K562 (cell line): Measurements from ENCODE around the gene SSBP1. TPM values are rescaled to one million over a fixed set of nuclear protein-coding genes. Genes with fewer than 3 reads are reported as not detected.

Experiments
- ATAC-seq: fragments of 200-7000 bp; cut with Tn5 transposase; 3 replicates; pipeline ENCODE4 v1.9.1; 2020; ENCODE audit warnings: moderate library complexity
- BruUV-seq: library from RNA; stranded (reverse); fragments of 400-500 nt; replicated peaks from 2 replicates; lab custom pipeline; 2021; lab: Mats Ljungman, UMichigan
- CTCF ChIA-PET: fragments of 300-600 bp; formaldehyde crosslinking; extraction: SDS; loops from one replicate; lab custom pipeline; 2021; ENCODE audit warnings: low intra/inter-chr PET ratio; lab: Yijun Ruan, JAX
- POLR2A ChIA-PET: fragments of 300-600, 350-650 bp; sonication (Branson Sonifier 250); formaldehyde crosslinking; extraction: SDS; loops from one replicate; lab custom pipeline; 2021; ENCODE audit warnings: antibody characterized with exemption, inconsistent platforms; lab: Yijun Ruan, JAX
- DNase-seq, 4 experiments: peaks; one replicate each; pipeline versions ENCODE4 v3.0.0 to v3.0.0-alpha.2; 2011 to 2018; ENCODE audit warnings: low spot score in 3 of 4, mixed read lengths in 3 of 4; ENCODE audit errors: extremely low read depth in 1 of 4
- FAIRE-seq: peaks from 2 replicates; lab custom pipeline; 2011; peaks lifted over from hg19 to GRCh38; lab: Jason Lieb, UNC
- H2AFZ ChIP-seq: 2 replicates; pipeline ENCODE4 v1.6.0; 2011; ENCODE audit warnings: low read depth, low read length, control low read depth, inconsistent platforms
- H3K27ac ChIP-seq: fragments of 200-600 bp; 3 replicates; pipeline ENCODE4 v1.8.0; 2011; ENCODE audit warnings: low read depth, mild to moderate bottlenecking, control low read depth, inconsistent platforms, low read length, moderate library complexity, mixed read lengths; ENCODE audit errors: extremely low read depth
- H3K27me3 ChIP-seq, 2 experiments: fragments of 300-600 bp in 1 of 2; 2 replicates in 1 of 2; 3 replicates in 1 of 2; pipeline versions ENCODE4 v1.6.0 to v1.8.0; 2011; ENCODE audit warnings: inconsistent platforms in 2 of 2, low read length in 2 of 2, mild to moderate bottlenecking in 1 of 2, mixed read lengths in 1 of 2, moderate library complexity in 1 of 2; ENCODE audit not compliant: control insufficient read depth in 2 of 2, insufficient read depth in 2 of 2
- H3K36me3 ChIP-seq: fragments of 300-600 bp; 3 replicates; pipeline ENCODE4 v1.8.0; 2011; ENCODE audit warnings: mild to moderate bottlenecking, low read length, inconsistent platforms; ENCODE audit not compliant: control insufficient read depth, insufficient read depth
- H3K4me1 ChIP-seq, 2 experiments: fragments of 200-600 bp in 1 of 2; replicated peaks in 1 of 2; 2 replicates in 1 of 2; 3 replicates in 1 of 2; pipeline versions ENCODE4 v1.5.1 to v1.8.0; 2011; ENCODE audit warnings: inconsistent platforms in 2 of 2, low read length in 2 of 2, mild to moderate bottlenecking in 1 of 2, mixed read lengths in 1 of 2, moderate library complexity in 1 of 2; ENCODE audit not compliant: control insufficient read depth in 2 of 2, insufficient read depth in 2 of 2
- H3K4me2 ChIP-seq: 2 replicates; pipeline ENCODE4 v1.6.1; 2011; ENCODE audit warnings: low read length, control low read depth, inconsistent platforms, mixed read lengths; ENCODE audit not compliant: insufficient read depth
- H3K4me3 ChIP-seq: fragments of 200-600 bp; sonication (generic), shearing (Covaris generic); 2 replicates; pipeline ENCODE4 v1.5.1; 2016; ENCODE audit warnings: control low read depth, inconsistent platforms
- H3K79me2 ChIP-seq: fragments of 200-600 bp; 3 replicates; pipeline ENCODE4 v1.8.0; 2011; ENCODE audit warnings: low read length, inconsistent platforms; ENCODE audit not compliant: control insufficient read depth, insufficient read depth
- H3K9ac ChIP-seq, 2 experiments: 2 replicates each; pipeline versions ENCODE4 v1.6.0 to v1.6.1; 2011; ENCODE audit warnings: low read depth in 2 of 2, low read length in 2 of 2, control low read depth in 1 of 2, inconsistent platforms in 1 of 2, mild to moderate bottlenecking in 1 of 2, mixed read lengths in 1 of 2; ENCODE audit not compliant: insufficient read depth in 1 of 2
- H3K9me1 ChIP-seq: one replicate; pipeline ENCODE4 v1.6.0; 2011; ENCODE audit warnings: inconsistent platforms, mild to moderate bottlenecking, low read length, moderate library complexity; ENCODE audit not compliant: control insufficient read depth, insufficient read depth
- H3K9me3 ChIP-seq: replicated peaks from 2 replicates; pipeline ENCODE4 v1.5.1; 2011; ENCODE audit warnings: low read depth, low read length, inconsistent platforms; ENCODE audit not compliant: control insufficient read depth, insufficient read depth
- H4K20me1 ChIP-seq: replicated peaks from 2 replicates; pipeline ENCODE4 v1.6.1; 2011; ENCODE audit warnings: low read length, inconsistent platforms, mixed read lengths; ENCODE audit not compliant: control insufficient read depth, insufficient read depth
- BCOR ChIP-seq: fragments of 450-650 bp; IDR thresholded peaks from 2 replicates; pipeline ENCODE4 v1.6.1; 2016
- CCNT2 ChIP-seq: IDR thresholded peaks from 2 replicates; pipeline ENCODE4 v1.6.1; 2011; ENCODE audit warnings: borderline replicate concordance, low read depth, mild to moderate bottlenecking, moderate library complexity, mixed read lengths, low read length; ENCODE audit not compliant: insufficient read length; ENCODE audit errors: extremely low read depth
- HMGN3 ChIP-seq: IDR thresholded peaks from 2 replicates; pipeline ENCODE4 v1.6.1; 2011; ENCODE audit warnings: borderline replicate concordance, low read depth, mild to moderate bottlenecking, mixed read lengths, low read length; ENCODE audit not compliant: insufficient read length; ENCODE audit errors: extremely low read depth
- NR1H2 ChIP-seq: sonication (generic); formaldehyde crosslinking; IDR thresholded peaks from 2 replicates; pipeline ENCODE4 v1.4.0; 2020; ENCODE audit warnings: mild to moderate bottlenecking, missing genetic modification reagents
- ZNF12 ChIP-seq: sonication (generic); formaldehyde crosslinking; IDR thresholded peaks from 2 replicates; pipeline ENCODE4 v1.4.0; 2020; ENCODE audit warnings: mild to moderate bottlenecking, missing genetic modification reagents
- ZNF384 ChIP-seq: IDR thresholded peaks from 2 replicates; pipeline ENCODE4 v1.6.1; 2012; ENCODE audit warnings: low read depth, low read length, improper control_type of control experiment
- WGBS: fragments of 100-300 bp; shearing (Covaris generic); methylation state at CpG from one replicate; pipeline ENCODE4 v1.1.6; 2016; ENCODE audit warnings: low coverage, mixed read lengths; ENCODE audit not compliant: insufficient coverage; ENCODE audit errors: missing lambda C conversion rate; 5-methylcytosine and 5-hydroxymethylcytosine counted together
- in situ Hi-C: fragments of 300-500 bp; cut with MboI; formaldehyde crosslinking; loops from 4 replicates; pipeline ENCODE4 v1.15.0; 2018; ENCODE audit warnings: inconsistent platforms, mixed read lengths
- intact Hi-C: fragments of 100-400 bp; cut with micrococcal nuclease; formaldehyde crosslinking; loops from 2 replicates; pipeline ENCODE4 v1.14.2; 2022
- polyA plus RNA-seq, 8 experiments: library from polyadenylated mRNA; depleted of rRNA in 4 of 8; stranded (reverse) in 5 of 8; unstranded in 3 of 8; fragments of >200 nt; fragmentation: Nextera tagmentation in 2 of 8; fragmentation: Illumina TruSeq in 1 of 8; extraction: Ambion mirVana in 2 of 8; extraction: Trizol in 1 of 8; gene quantifications; 2 replicates each; pipeline versions ENCODE4 v1.2.1 to v1.2.3, GENCODE V29; 2011 to 2014; ENCODE audit warnings: inconsistent platforms in 1 of 8, missing spikeins in 1 of 8
- total RNA-seq, 7 experiments: library from RNA; depleted of rRNA in 6 of 7; stranded (reverse); fragments of >200 nt in 6 of 7; fragmentation: Illumina TruSeq in 2 of 7; extraction: Trizol in 2 of 7; gene quantifications; 2 replicates each; pipeline versions ENCODE4 v1.2.1 to v1.2.3, GENCODE V29; 2011 to 2021; ENCODE audit warnings: low replicate concordance in 1 of 7
- TF ChIP-seq, protein P1 (sequence below): fragments of 450-650 bp; IDR thresholded peaks from 2 replicates; pipeline ENCODE4 v1.6.1; 2018; ENCODE audit not compliant: partially characterized antibody

Gene SSBP1
- total and polyA plus RNA-seq, 9 of the 15 experiments (the other 6 are each of a cell fraction or from before 2014, with no cell fraction given), result 404 to 1,996 (median 835) TPM

GRCh38 chr7:141709749-141710148 lies 28.4 kb upstream of the SSBP1 start:
- Histone ChIP-seq H3K9me3 (no peaks in the 10 kb centered on the region), H3K9me1 (no peaks in the 10 kb centered on the region), H3K27me3 (peaks cover 8 to 31% of the 10 kb centered on the region in 2 experiments), H4K20me1 (no peaks in the 10 kb centered on the region), H3K4me3 (no peak overlapping the region), H3K9ac (no peak overlapping the region), H3K79me2 (no peaks in the 10 kb centered on the region), H3K4me1 (no peaks in the 10 kb centered on the region), H3K36me3 (no peaks in the 10 kb centered on the region), H2AFZ (no peak overlapping the region), H3K27ac (no peak overlapping the region)
- ATAC-seq (no peak), DNase-seq (no peak), FAIRE-seq (no peak)
- intact Hi-C loops, result no loop called here
- BruUV-seq, result no TSS peak
- in situ Hi-C loops, result no loop called here
- WGBS, result 0% methylated on average over 4 of the region's 4 CpGs
- CTCF ChIA-PET, result no interaction called here
- POLR2A ChIA-PET, result no interaction called here
- TF ChIP-seq HMGN3 (no peak), NR1H2 (CRISPR knock-in tag) (no peak), CCNT2 (no peak), ZNF384 (no peak), BCOR (no peak), ZNF12 (no peak)
- TF ChIP-seq, protein P1, sequence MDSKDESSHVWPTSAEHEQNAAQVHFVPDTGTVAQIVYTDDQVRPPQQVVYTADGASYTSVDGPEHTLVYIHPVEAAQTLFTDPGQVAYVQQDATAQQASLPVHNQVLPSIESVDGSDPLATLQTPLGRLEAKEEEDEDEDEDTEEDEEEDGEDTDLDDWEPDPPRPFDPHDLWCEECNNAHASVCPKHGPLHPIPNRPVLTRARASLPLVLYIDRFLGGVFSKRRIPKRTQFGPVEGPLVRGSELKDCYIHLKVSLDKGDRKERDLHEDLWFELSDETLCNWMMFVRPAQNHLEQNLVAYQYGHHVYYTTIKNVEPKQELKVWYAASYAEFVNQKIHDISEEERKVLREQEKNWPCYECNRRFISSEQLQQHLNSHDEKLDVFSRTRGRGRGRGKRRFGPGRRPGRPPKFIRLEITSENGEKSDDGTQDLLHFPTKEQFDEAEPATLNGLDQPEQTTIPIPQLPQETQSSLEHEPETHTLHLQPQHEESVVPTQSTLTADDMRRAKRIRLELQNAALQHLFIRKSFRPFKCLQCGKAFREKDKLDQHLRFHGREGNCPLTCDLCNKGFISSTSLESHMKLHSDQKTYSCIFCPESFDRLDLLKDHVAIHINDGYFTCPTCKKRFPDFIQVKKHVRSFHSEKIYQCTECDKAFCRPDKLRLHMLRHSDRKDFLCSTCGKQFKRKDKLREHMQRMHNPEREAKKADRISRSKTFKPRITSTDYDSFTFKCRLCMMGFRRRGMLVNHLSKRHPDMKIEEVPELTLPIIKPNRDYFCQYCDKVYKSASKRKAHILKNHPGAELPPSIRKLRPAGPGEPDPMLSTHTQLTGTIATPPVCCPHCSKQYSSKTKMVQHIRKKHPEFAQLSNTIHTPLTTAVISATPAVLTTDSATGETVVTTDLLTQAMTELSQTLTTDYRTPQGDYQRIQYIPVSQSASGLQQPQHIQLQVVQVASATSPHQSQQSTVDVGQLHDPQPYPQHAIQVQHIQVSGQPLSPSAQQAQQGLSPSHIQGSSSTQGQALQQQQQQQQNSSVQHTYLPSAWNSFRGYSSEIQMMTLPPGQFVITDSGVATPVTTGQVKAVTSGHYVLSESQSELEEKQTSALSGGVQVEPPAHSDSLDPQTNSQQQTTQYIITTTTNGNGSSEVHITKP, result no peak
- TF ChIP-seq, all 486 proteins: peak for 0
- no peak overlapping the region for H3K4me2 ChIP-seq
